ENCODE results near the gene SLC2A6.

Gene SLC2A6

DNA sequence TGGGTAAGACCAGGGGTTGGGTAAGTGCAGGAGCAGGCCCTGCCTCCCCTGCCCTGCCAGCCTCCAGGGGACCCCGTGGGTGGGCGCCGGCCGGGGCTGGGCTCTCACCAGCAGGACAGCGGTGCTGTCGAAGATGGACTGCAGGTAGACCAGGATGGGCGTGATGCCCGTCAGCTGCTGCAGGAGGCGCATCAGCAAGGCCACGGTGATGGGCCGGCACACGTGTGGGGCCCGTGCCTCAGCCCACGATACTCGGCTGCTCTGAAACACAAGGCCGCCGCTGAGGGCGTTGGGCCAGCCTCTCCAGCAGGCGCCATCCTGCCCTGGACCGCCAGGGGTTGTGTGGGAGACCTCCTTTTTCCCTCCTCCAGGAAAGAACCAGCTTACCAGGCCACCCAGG is 4.0 kb downstream of the SLC2A6 start:
- H3K4me3 ChIP-seq (ENCODE audit: low read depth, low read length): no peak overlapping the region
- no peak for DNase-seq (ENCODE audit: low read depth)
- TF ChIP-seq, protein P1, sequence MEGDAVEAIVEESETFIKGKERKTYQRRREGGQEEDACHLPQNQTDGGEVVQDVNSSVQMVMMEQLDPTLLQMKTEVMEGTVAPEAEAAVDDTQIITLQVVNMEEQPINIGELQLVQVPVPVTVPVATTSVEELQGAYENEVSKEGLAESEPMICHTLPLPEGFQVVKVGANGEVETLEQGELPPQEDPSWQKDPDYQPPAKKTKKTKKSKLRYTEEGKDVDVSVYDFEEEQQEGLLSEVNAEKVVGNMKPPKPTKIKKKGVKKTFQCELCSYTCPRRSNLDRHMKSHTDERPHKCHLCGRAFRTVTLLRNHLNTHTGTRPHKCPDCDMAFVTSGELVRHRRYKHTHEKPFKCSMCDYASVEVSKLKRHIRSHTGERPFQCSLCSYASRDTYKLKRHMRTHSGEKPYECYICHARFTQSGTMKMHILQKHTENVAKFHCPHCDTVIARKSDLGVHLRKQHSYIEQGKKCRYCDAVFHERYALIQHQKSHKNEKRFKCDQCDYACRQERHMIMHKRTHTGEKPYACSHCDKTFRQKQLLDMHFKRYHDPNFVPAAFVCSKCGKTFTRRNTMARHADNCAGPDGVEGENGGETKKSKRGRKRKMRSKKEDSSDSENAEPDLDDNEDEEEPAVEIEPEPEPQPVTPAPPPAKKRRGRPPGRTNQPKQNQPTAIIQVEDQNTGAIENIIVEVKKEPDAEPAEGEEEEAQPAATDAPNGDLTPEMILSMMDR (conservative IDR thresholded peaks at IDR 0.05; ENCODE audit: low read depth, low read length): no peak

DNA sequence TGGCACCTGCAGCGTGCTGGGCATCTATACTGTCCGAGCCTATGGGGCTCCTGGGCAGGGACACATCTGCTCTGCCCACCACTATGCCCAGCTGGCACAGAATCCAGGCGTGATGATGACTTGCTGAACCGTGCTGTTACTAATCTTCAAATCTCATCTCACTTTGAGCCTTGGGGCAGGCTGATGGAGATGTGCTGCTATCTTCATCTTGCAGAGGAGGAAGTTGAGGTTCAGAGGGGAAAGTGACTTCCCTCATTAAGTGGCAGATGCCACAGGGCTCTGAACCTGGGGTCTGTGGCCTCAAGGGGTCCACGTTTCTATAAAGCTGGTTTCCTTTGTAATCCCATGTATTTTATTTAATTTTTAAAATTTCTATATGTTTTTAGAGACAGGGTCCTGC is 4.7 kb downstream of the SLC2A6 start:
- DNase-seq (ENCODE audit: low read depth): no peak
- TF ChIP-seq, protein P1 (conservative IDR thresholded peaks at IDR 0.05; ENCODE audit: low read depth, low read length): no peak
- H3K4me3 ChIP-seq (ENCODE audit: low read depth, low read length): no peak overlapping the region

DNA sequence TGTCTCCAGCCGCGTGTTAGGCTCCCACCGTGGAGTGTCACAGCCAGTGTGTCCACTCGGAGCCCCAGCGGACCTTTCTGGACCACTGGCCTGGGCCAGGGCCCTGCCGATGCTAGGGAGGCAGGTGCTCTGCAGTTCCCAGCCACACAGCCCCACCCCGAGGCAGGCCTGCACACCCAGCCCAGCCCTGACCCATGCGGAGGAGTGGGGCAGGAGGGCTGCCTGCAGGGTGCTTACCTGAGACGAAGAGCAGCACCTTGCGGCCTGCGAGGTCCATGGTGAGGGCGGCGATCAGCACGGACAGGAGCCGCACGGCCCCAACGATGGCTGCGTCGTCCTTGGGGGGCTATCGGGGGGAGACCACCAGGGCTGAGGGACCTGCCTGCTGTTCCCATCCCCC is 5.2 kb downstream of the SLC2A6 start:
- DNase-seq (ENCODE audit: low read depth): no peak
- TF ChIP-seq, protein P1 (conservative IDR thresholded peaks at IDR 0.05; ENCODE audit: low read depth, low read length): no peak
- no peak overlapping the region for H3K4me3 ChIP-seq (ENCODE audit: low read depth, low read length)

DNA sequence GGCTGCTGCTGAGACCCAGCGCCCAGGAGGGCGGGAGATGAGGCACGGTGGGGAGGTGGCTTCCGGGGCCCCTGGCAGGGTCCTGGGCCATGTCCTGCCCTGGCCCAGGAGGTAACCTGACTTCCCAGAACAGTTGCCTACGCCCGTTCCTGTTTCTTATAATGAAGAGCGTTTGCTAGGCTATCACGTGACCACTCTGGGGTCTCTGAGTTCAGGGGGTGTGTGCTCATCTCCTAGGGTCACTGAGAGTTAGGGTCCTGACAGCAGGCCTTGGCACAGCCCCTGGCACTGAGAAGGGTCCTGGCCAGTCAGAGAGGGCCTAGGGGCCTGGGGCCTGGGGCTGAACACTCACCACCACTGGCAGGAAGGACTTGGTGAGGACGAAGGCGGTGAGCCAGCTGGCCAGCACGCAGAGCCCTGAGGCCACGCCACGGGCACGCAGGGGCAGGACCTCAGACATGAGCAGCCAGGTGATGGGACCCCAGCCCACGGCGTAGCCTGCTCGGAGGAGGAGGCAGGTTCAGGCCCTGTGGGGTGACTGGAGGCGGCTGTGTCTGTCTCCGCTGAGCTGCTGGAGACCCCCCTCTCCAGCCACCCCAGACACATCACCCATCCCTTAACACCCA is 6.0 kb downstream of the SLC2A6 start:
- H3K4me3 ChIP-seq (ENCODE audit: low read depth, low read length): no peak overlapping the region
- TF ChIP-seq, protein P1 (conservative IDR thresholded peaks at IDR 0.05; ENCODE audit: low read depth, low read length): no peak
- no peak for DNase-seq (ENCODE audit: low read depth)

DNA sequence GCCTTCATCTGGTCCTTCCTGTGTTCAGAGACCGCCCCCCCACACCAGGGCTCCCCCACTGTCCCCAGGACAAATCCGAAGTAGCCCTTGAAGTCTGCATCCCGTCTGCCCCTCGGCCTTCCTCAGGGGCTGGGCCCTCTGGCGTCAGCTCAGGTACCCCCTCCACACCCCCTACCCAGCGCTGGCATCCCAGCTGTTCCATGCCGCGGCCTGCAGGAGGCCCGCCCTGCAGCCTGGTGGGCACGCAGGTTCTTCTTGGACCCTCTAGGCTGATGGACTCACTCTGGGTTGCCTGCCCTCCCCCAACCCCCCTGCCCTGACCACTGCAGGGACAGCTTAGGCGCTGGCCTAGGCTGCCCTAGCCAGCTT is 6.6 kb downstream of the SLC2A6 start:
- H3K4me3 ChIP-seq (ENCODE audit: low read depth, low read length): no peak overlapping the region
- TF ChIP-seq, protein P1 (conservative IDR thresholded peaks at IDR 0.05; ENCODE audit: low read depth, low read length): no peak
- DNase-seq (ENCODE audit: low read depth): no peak

DNA sequence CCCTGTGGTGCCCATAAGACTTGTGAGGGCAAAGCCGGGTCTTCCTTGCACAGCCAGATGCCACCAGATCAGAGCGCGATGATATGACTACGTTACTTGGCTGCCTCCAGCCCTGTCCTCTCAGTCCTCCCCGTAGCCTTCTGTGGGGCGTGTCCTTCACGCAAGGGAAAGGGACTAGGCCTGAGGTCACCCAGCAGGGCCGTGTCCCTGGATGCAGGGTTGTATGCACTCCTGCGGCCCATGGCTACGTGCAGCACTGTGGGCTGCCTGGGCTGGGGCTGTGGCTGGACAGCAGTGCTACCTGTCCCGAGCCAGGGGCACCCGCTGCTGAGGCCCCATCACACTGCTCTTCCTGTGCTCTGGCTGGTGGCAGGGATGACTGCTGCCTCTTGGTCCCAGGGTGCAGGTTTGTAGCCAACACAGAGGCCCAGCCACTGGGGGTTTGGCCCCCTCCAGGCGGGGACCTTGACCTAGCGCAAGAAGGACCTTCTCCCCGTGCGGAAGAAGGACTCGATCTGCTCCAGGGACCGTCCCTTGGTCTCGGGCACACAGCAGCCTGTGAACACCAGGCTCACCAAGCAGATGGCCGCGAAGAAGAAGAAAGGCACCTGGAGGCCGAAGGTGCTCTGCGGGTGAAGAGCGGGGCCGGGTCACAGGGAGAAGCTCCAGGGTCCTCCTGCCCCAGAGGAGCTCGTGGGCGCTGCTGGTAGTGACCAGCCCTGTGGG is 7.2 kb downstream of the SLC2A6 start:
- TF ChIP-seq, protein P1 (conservative IDR thresholded peaks at IDR 0.05; ENCODE audit: low read depth, low read length): no peak
- no peak for DNase-seq (ENCODE audit: low read depth)
- no peak overlapping the region for H3K4me3 ChIP-seq (ENCODE audit: low read depth, low read length)

DNA sequence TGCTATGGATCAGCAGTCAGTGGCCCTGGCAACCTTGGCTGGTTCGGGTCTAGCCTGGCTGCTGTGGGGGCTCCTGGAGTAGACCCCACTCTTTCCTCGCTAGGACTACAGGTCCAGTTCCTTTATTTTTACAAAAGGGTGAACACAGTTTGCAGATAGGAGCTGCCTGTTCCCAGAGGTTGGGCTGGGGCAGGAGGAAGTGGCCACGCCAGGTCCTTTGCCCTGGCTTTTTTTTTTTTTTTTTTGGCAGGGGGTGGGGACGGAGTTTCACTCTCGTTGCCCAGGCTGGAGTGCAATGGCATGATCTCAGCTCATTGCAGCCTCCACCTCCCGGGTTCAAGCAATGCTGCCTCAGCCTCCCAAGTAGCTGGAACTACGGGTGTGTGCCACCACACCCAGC is 7.9 kb downstream of the SLC2A6 start:
- TF ChIP-seq, protein P1 (conservative IDR thresholded peaks at IDR 0.05; ENCODE audit: low read depth, low read length): no peak
- DNase-seq (ENCODE audit: low read depth): no peak

More for the DNA sequence above, 7.9 kb downstream of the SLC2A6 start:
- no peak overlapping the region for H3K4me3 ChIP-seq (ENCODE audit: low read depth, low read length)
